Keratinocyte (primary cell): Measurements from ENCODE around the gene SH3PXD2B. TPM values are rescaled to one million over a fixed set of nuclear protein-coding genes. Genes with fewer than 3 reads are reported as not detected.

Experiments used
- DNase-seq: peaks from one replicate; pipeline ENCODE4 v3.0.0-alpha.2; 2011; ENCODE audit warnings: low read depth, missing footprints, low spot score
- FAIRE-seq: peaks from 2 replicates; lab custom pipeline; 2011; peaks lifted over from hg19 to GRCh38; lab: Jason Lieb, UNC
- H2AFZ ChIP-seq: 2 replicates; pipeline ENCODE4 v1.6.0; 2012; ENCODE audit warnings: low read length, control low read depth, inconsistent platforms; ENCODE audit not compliant: control insufficient read depth
- H3K27ac ChIP-seq: 2 replicates; pipeline ENCODE4 v1.5.1; 2011; ENCODE audit warnings: low read length; ENCODE audit not compliant: control insufficient read depth, insufficient read depth
- H3K27me3 ChIP-seq: 3 replicates; pipeline ENCODE4 v1.6.0; 2011; ENCODE audit warnings: low read length; ENCODE audit not compliant: control insufficient read depth, insufficient read depth; ENCODE audit errors: extremely low read depth
- H3K36me3 ChIP-seq, 2 experiments: 2 replicates in 1 of 2; 3 replicates in 1 of 2; pipeline ENCODE4 v1.5.1; 2011; ENCODE audit warnings: low read length in 2 of 2, mild to moderate bottlenecking in 1 of 2; ENCODE audit not compliant: control insufficient read depth in 2 of 2, insufficient read depth in 2 of 2; ENCODE audit errors: extremely low read depth in 1 of 2
- H3K4me1 ChIP-seq: 3 replicates; pipeline ENCODE4 v1.5.1; 2011; ENCODE audit warnings: low read length; ENCODE audit not compliant: control insufficient read depth, insufficient read depth; ENCODE audit errors: extremely low read depth
- H3K4me2 ChIP-seq: 3 replicates; pipeline ENCODE4 v1.6.0; 2011; ENCODE audit warnings: low read depth, low read length; ENCODE audit not compliant: control insufficient read depth, insufficient read depth; ENCODE audit errors: extremely low read depth
- H3K4me3 ChIP-seq, 3 experiments: fragments of 200-600 bp in 1 of 3; sonication (generic) in 1 of 3; 2 replicates in 2 of 3; 3 replicates in 1 of 3; pipeline ENCODE4 v1.5.1; 2011 to 2016; ENCODE audit warnings: low read length in 3 of 3, mild to moderate bottlenecking in 3 of 3, control low read depth in 2 of 3, inconsistent platforms in 1 of 3, low read depth in 1 of 3, mixed read lengths in 1 of 3, mixed run types in 1 of 3, moderate library complexity in 1 of 3; ENCODE audit not compliant: control insufficient read depth in 2 of 3, insufficient read depth in 2 of 3; ENCODE audit errors: extremely low read depth in 1 of 3
- H3K79me2 ChIP-seq: 2 replicates; pipeline ENCODE4 v1.6.0; 2012; ENCODE audit warnings: low read length; ENCODE audit not compliant: control insufficient read depth, insufficient read depth
- H3K9ac ChIP-seq: 3 replicates; pipeline ENCODE4 v1.6.0; 2011; ENCODE audit warnings: low read length; ENCODE audit not compliant: control insufficient read depth, insufficient read depth; ENCODE audit errors: extremely low read depth
- H3K9me1 ChIP-seq: 3 replicates; pipeline ENCODE4 v1.6.0; 2011; ENCODE audit warnings: low read length; ENCODE audit not compliant: control insufficient read depth, insufficient read depth; ENCODE audit errors: extremely low read depth
- H3K9me3 ChIP-seq: 2 replicates; pipeline ENCODE4 v1.5.1; 2012; ENCODE audit warnings: low read depth, low read length; ENCODE audit not compliant: control insufficient read depth
- H4K20me1 ChIP-seq: 3 replicates; pipeline ENCODE4 v1.6.0; 2011; ENCODE audit warnings: low read length; ENCODE audit not compliant: control insufficient read depth, insufficient read depth; ENCODE audit errors: extremely low read depth
- EZH2 ChIP-seq: IDR thresholded peaks from one replicate; pipeline ENCODE4 v1.6.1; 2012; ENCODE audit warnings: inconsistent platforms, mild to moderate bottlenecking, low read length, moderate library complexity
- dilution Hi-C: fragments of 300-500 bp; cut with MboI; formaldehyde crosslinking; loops from one replicate; pipeline ENCODE4 v1.7.0; 2020; ENCODE audit warnings: low sequenced_read_pairs; ENCODE audit not compliant: extremely low pct_ligation_motif_present
- polyA plus RNA-seq, 5 experiments: library from polyadenylated mRNA; depleted of rRNA in 3 of 5; stranded (reverse) in 3 of 5; stranded (forward) in 1 of 5; unstranded in 1 of 5; fragments of >200 nt; gene quantifications; 1 replicate in 1 of 5; 2 replicates in 3 of 5; 3 replicates in 1 of 5; pipeline versions ENCODE4 v1.2.1 to v1.2.3, GENCODE V29; 2011 to 2012; ENCODE audit warnings: missing spikeins in 2 of 5, low read depth in 1 of 5, low replicate concordance in 1 of 5
- TF ChIP-seq, protein P1 (sequence below), 3 experiments: IDR thresholded peaks in 1 of 3; conservative IDR thresholded peaks in 1 of 3; optimal IDR thresholded peaks in 1 of 3; 2 replicates in 2 of 3; 3 replicates in 1 of 3; pipeline versions ENCODE3 to v1.5.1; 2011; ENCODE audit warnings: low read length in 3 of 3, mild to moderate bottlenecking in 3 of 3, moderate library complexity in 2 of 3, control low read depth in 1 of 3, inconsistent platforms in 1 of 3; ENCODE audit not compliant: insufficient read depth in 2 of 3; ENCODE audit errors: extremely low read depth in 1 of 3

The SH3PXD2B gene
- polyA plus RNA-seq, 1 donor (not counting 4 experiments of a cell fraction or from before 2014, with no cell fraction given) = 17.3 TPM

DNA sequence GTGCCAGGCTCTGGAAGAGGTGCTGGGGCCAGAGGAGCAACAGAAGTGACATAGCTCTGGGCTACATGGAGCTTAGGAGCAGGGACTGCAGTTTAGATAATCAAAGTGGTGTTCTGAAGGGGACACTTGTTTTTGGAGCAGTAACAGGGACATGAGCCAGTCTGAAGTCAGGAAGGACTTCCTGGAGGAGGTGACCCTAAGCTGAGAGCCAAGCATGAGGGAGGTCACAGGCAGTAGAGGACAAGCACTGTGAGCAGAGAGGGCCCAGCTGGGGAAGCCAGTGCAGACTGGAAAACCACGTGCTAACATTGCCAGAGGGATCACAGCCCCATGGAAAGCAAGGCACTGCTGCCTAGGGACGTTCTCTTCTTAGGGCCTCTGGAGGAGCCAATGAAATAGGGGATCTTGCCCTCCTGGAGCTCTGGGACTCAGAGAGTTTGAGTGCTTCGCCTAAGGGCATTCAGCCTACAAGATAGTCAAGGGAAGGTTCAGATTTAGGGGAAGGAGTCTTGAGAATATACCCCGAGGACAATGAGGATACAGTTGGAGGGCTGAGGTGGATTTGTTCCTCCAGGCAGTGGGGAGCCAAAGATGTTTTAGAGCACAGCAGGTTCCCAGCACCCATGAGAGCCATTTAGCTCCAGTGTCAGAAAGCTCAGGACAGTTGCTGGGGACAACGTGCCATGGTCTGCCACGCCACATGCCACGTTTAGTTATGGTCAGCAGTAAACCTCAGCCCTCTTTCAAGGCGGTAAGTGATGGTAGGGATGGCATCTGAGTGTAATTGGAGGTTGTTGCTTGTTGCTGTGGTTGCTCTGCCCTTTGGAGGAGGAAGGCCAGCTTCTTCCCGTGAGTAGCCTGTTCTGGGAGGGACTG lies 40.5 kb upstream of the SH3PXD2B start:
- FAIRE-seq (no peak), DNase-seq (no peak)
- no peak overlapping the region for H3K4me2 ChIP-seq
- no peaks in the 10 kb centered on the region for H4K20me1 ChIP-seq
- no peaks in the 10 kb centered on the region for H3K9me1 ChIP-seq
- TF ChIP-seq EZH2 = no peak
- TF ChIP-seq, protein P1, sequence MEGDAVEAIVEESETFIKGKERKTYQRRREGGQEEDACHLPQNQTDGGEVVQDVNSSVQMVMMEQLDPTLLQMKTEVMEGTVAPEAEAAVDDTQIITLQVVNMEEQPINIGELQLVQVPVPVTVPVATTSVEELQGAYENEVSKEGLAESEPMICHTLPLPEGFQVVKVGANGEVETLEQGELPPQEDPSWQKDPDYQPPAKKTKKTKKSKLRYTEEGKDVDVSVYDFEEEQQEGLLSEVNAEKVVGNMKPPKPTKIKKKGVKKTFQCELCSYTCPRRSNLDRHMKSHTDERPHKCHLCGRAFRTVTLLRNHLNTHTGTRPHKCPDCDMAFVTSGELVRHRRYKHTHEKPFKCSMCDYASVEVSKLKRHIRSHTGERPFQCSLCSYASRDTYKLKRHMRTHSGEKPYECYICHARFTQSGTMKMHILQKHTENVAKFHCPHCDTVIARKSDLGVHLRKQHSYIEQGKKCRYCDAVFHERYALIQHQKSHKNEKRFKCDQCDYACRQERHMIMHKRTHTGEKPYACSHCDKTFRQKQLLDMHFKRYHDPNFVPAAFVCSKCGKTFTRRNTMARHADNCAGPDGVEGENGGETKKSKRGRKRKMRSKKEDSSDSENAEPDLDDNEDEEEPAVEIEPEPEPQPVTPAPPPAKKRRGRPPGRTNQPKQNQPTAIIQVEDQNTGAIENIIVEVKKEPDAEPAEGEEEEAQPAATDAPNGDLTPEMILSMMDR (optimal IDR thresholded peaks at IDR 0.05 in 1 of 3, IDR thresholded peaks at IDR 0.05 in 1 of 3, conservative IDR thresholded peaks at IDR 0.05 in 1 of 3; ENCODE audit: extremely low read depth in 1 of 3, insufficient read depth in 2 of 3, low read length in 3 of 3) = no peak
- no peaks in the 10 kb centered on the region for H3K79me2 ChIP-seq
- H3K9me3 ChIP-seq = no peaks in the 10 kb centered on the region
- no peak overlapping the region for H3K27ac ChIP-seq
- dilution Hi-C loops = loop anchor here (25.0 kb wide), 1 partner anchor 192 kb away; no protein-coding TSS in a partner anchor
- H3K4me3 ChIP-seq = no peak overlapping the region
- no peak overlapping the region for H2AFZ ChIP-seq
- no peaks in the 10 kb centered on the region for H3K4me1 ChIP-seq
- H3K36me3 ChIP-seq = no peaks in the 10 kb centered on the region
- peaks cover 17% of the 10 kb centered on the region for H3K27me3 ChIP-seq
- H3K9ac ChIP-seq = no peak overlapping the region

DNA sequence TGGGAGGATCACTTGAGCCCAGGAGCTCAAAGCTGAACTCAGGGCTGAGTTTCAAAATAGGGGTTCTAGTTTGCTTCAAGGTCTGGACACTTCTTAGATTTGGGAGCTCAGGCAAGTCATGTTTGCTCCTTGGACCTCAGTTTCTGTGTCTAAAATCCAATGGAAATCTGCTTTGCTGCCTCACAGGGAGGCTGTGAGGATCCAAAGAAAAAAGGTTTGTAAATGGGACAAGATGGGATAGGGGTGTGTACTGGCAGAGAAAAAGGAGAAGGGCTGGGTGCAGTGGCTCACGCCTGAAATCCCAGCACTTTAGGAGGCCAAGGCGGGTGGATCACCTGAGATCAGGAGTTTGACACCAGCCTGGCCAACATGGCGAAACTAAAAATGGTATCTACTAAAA lies 39.6 kb upstream of the SH3PXD2B start:
- dilution Hi-C loops = loop anchor here (25.0 kb wide), 1 partner anchor 193 kb away; no protein-coding TSS in a partner anchor
- H3K9me3 ChIP-seq = no peaks in the 10 kb centered on the region
- DNase-seq = no peak
- FAIRE-seq = no peak
- H3K27me3 ChIP-seq = peaks cover 17% of the 10 kb centered on the region
- H3K4me2 ChIP-seq = no peak overlapping the region
- no peaks in the 10 kb centered on the region for H3K9me1 ChIP-seq
- no peak overlapping the region for H3K4me3 ChIP-seq
- no peak overlapping the region for H3K9ac ChIP-seq
- no peaks in the 10 kb centered on the region for H3K4me1 ChIP-seq
- H3K79me2 ChIP-seq = no peaks in the 10 kb centered on the region
- no peaks in the 10 kb centered on the region for H3K36me3 ChIP-seq
- no peak overlapping the region for H3K27ac ChIP-seq
- no peak overlapping the region for H2AFZ ChIP-seq
- H4K20me1 ChIP-seq = no peaks in the 10 kb centered on the region
- TF ChIP-seq, protein P1 (optimal IDR thresholded peaks at IDR 0.05 in 1 of 3, IDR thresholded peaks at IDR 0.05 in 1 of 3, conservative IDR thresholded peaks at IDR 0.05 in 1 of 3; ENCODE audit: extremely low read depth in 1 of 3, insufficient read depth in 2 of 3, low read length in 3 of 3) = no peak
- TF ChIP-seq EZH2 = no peak
